VCaP (cell line): ENCODE results near the gene RASA3.
"Not testable (repeated sequence)": the region's sequence is repeated elsewhere in the genome, so short reads cannot be mapped to it uniquely, and the experiment has no call there.

Source experiments
- H3K27ac ChIP-seq: fragments of 450-650 bp; 2 replicates; pipeline ENCODE4 v1.5.1; 2017
- CTCF ChIP-seq: fragments of 450-650 bp; conservative IDR thresholded peaks from 2 replicates; pipeline ENCODE4 v1.5.1; 2017; ENCODE audit warnings: mild to moderate bottlenecking, moderate library complexity

Gene RASA3

GRCh38 chr13:114129649-114130062, 2.8 kb downstream of the RASA3 start:
- no peak overlapping the region for H3K27ac ChIP-seq
- TF ChIP-seq CTCF, result no peak

DNA sequence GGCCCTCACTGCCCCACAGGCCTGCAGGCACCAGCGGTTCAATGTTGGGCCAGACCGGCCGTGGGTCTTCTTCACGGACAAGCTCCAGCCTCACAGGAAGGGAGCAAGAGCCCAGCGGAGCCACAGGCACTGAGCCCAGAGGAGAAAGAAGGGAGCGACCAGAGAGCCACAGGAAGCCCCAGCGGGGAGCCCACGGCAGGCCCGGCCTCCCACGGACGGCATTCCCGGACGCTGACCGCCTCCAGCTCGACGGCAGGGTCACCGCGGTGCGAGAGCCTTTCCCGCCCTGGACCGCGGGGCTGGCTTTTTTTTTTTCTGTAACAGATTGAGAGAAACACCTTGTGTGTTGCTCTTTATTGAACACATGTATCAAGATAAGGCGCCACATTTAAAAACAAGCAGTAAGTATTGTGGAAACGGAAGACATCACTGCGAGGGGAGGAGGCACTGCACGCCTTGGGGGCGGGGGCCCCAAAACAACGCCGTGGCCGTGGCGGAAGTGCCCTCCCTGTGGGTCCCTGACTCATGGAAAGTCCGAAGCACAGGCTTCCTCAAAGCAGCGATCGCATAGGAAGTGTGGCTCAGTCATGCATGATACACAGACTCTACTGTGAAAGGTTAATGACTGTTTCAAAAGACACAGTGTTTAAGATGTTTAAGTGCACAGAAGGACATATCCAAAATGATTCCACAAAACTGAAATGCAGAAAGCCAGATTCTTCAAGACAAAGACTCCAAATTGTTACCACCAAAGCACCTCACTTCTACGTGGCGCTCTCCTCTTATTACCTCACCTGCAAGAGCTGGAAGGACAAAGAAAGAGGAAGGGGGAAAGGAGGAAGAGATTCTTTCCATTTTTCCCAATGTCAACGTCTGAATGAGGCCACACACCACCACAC, 3.5 kb downstream of the RASA3 start:
- no peak overlapping the region for H3K27ac ChIP-seq
- TF ChIP-seq CTCF, result no peak

DNA sequence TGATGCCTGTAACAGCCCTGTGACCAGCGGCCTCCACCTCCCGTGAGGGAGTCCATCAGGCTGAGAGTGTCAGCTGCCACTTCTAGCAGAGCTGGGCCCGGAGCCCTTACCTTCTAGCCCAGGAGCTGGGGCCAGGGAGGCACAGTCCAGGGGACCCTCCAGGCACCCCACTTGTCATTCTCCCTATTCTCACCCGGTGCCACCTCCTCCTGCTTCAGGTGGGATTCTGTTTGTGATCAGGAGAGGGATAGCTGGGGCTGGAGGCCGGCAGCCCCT, 4.1 kb downstream of the RASA3 start:
- H3K27ac ChIP-seq, result no peak overlapping the region
- no peak for TF ChIP-seq CTCF

DNA sequence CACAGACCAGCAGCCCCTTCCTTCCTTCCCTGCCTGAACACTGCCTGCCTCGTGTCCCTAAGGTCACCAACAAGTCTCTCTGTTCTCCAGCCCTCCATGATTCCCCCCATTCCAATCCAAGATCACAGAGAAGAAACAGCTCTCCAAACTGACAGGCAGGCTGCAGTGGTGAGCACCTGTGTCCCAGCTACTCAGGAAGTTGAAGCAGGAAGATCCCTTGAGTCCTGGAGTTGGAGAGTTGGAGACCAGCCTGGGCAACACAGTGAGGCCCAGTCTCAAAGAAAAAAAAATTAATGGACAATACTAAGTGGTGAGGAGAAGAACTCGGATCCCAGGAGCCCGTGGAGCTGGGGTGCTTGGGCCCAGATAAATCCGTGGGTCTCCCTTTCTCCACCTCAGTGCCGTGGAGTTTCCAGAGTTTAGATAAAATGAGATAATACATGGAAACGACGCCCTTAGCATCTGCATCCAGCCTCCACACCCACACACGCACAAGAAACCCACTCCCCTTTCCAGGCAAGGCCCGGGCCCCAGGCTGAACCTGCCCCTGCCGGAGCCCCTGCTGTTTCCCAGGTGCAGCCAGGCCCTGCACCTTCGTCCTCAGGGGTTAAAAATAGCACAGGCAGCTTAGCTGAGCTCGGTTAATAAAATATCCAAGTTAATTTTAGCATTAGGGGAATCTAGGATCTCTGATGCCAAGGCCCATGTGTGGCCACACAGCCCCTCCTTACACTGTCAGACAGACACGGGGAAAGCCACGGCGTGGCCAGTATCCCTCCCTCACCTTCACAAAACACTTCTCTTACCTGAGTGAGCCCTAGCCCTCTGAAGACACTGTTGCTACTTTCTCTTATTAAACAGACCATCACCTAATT, 4.7 kb downstream of the RASA3 start:
- H3K27ac ChIP-seq, result no peak overlapping the region
- no peak for TF ChIP-seq CTCF

DNA sequence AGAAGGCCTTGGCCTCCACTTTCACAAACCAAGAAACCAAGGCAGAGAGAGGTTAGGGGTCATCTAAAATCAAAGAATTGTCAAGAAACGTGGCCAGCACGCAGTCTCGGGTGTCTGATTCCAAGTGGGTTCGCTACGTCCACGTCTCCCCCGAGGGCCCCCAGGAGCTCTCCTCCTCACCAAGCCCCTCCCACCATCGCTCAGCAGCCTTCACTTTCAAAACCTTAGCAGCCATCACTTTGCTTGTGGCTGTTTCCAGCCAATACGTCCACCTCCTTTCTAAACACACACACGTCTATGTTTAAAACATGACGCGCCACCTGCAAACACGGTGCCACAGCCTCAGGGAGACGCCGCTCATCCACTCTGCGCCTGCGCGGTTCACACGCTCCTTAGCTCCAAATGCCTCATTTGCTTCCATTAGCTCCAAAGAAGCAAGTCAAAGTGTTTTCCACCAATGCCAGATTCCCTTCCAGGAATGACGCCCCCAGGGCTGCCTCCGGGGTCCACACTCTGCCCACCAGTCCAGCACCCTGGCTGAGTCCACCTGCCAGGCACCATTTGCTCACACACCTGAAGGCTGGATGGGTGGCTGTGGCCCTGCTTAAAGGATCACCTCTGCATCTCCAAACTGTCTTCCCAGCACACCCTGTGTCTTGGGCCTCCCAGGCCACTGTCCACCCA, 5.5 kb downstream of the RASA3 start:
- no peak overlapping the region for H3K27ac ChIP-seq
- no peak for TF ChIP-seq CTCF

DNA sequence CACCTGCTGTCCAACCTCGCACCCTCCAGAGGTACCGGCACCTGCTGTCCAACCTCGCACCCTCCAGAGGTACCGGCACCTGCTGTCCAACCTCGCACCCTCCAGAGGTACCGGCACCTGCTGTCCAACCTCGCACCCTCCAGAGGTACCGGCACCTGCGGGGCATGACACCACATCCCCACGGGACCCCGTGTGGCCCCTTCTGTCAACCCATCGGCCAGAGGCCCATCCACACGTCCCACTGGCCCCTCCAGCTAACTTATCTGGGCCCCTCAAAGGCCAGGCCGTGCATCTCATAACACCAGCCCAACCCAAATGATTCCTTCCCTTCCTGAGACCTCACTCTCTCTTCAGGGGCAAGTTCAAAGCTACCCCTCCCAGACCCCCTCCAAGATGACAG, 6.3 kb downstream of the RASA3 start:
- not testable (repeated sequence) for H3K27ac ChIP-seq

DNA sequence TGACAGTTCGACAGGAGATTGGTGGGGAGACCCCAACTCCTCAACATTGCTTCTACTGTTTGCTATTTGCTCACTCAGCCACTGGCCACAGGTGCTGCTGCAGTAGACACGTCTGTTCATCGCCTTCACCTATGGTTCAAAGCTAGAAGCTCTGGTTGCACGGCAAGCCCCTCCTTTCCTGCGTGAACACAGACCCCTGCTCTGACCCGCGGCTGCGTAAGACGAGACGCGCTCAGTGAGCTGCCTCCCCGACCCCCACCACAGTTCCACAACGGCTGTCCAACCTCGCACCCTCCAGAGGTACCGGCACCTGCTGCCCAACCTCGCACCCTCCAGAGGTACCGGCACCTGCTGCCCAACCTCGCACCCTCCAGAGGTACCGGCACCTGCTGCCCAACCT, 6.8 kb downstream of the RASA3 start:
- no peak overlapping the region for H3K27ac ChIP-seq
- no peak for TF ChIP-seq CTCF
